ENCODE results near the gene CCDC40. TPM values are rescaled to one million over a fixed set of nuclear protein-coding genes. Genes with fewer than 3 reads are reported as not detected.

CCDC40 gene
- total RNA-seq, 1 experiment from 2014 or later = 12.9 TPM

DNA sequence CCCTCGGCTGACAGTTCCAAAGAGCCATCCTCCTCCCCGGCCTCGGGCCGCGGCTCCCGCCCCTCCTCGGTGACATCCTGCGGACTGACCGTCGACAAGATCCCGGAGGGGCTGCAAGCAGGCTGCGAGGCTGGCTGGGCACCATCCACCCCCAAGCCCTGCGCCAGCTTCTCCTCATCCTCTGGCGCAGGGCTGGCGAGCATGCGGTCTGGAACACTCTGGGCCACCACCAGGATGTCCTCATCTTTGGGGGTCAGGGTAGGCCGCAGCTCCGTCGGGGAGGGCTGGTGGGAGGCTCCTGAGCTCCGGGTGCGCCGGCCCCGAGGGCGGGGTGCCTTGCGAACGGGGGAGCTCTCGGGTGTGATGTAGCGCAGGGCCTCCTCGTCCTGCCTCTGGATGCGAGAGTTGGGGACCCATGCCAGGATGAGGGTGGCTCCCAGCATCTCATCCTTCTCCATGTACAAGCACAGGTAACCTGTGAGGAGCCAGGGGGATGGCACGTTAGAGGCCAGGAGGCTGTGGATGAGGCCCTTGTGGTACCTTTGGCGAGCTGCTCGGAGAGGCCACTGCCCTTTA, 26.1 kb upstream of the CCDC40 start:
- DNase-seq (ENCODE audit: low read depth, low spot score) = no peak
- in situ Hi-C loops (cut with HindIII; ENCODE audit: low pct_unique_long_range_greater_than_20kb, low sequenced_read_pairs) = no loop called here

DNA sequence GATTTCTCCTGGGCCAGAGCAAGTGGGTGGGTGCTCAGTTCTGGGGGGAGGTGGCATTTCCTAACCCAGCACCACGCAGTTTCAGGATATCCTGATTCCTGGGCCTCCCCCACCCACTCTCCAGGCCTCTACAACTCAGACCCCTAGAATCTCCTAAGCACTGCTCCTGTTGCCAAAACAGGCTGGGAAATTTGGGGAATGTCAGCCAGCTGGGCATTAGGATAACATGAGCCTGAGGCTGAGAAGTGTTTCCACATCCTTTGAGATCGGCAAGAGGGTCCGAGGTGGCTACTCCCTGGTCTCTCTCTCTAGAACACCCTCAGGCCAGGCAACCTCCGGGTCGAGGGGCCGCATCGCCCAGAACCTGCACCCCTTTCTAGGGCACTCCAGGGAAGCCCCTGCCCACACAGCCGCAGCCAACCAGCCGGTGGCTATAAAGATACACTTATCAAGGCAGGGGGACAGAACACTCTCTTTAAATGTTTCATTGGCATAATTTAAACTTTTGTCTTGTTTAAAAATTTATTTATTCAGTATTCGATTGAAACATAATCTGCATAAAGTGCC, 24.4 kb upstream of the CCDC40 start:
- in situ Hi-C loops (cut with HindIII; ENCODE audit: low pct_unique_long_range_greater_than_20kb, low sequenced_read_pairs) = no loop called here
- no peak for DNase-seq (ENCODE audit: low read depth, low spot score)

DNA sequence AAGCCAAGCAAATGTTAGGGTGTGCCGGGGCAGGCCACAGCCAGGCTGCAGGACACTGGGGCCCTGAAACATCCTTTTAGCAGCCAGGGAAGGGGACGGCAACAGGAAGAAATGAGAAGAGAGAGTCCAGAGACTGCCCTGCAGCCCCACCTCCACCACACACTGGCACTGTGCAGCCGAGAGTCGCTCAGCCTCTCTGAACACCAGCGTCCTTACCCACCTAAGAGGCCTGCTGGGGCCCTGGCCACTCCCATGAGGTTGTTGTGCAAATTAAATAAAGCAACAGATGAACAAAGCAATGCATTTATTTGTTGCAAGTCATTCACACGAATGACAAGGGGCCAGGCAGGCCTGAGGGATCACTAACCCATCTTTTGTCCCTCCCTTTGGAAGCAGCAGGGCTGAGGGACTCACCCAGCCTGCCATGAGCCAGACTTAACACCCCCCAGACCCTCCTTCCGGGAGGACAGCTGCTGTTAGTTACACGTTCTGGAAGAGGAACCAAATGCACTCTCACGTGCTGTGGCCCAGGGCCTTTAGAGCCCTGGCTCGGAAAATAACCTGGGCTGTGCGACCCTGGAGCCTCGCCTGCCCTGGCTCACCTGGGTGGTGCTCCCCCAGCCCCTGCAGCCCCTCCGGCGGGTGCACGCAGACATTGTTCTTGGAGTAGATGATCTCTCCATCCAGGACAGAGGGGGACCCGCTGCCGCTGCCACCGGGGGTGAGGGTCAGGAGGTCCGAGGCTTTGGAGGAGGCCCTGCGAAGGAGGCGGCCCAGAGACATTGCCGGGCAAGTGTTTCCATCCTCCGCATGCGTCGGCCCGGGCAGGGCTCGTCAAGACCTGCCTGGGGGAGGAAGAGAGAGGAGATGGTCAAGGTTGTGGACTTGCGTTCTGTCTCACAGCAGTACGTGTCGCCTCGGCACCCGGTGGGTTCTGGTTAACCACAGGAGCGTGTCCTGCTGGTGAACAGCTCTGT, 23.4 kb upstream of the CCDC40 start:
- in situ Hi-C loops (cut with HindIII; ENCODE audit: low pct_unique_long_range_greater_than_20kb, low sequenced_read_pairs) = no loop called here
- no peak for DNase-seq (ENCODE audit: low read depth, low spot score)

DNA sequence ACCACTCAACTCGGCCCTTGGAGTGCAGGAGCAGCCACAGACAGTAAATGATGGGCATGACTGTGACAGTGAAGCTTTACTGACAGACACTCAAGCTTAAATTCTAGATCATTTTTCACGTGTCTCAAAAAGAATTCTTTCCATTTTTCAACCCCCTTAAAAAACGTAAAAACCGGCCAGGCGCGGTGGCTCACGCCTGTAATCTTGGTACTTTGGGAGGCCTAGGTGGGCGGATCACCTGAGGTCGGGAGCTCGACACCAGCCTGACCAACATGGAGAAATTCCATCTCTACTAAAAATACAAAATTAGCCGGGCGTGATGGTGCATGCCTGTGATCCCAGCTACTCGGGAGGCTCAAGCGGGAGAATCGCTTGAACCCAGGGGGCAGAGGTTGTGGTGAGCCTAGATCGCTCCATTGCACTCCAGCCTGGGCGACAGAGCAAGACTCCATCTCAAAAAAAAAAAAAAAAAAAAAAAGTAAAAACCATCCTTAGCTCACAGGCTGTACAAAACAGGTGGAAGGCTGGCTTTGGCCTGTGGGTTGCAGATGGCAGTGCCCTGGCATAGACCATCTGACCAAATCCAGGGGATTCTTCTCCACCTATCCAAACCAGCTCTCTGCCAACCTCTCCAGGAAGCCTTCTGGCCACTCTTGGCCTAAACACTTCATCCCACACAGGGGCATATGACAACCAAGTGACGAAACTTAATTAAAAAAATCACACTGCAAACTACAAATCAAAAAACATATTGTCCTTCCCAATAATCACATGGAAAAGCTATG, 19.0 kb upstream of the CCDC40 start:
- in situ Hi-C loops (cut with HindIII; ENCODE audit: low pct_unique_long_range_greater_than_20kb, low sequenced_read_pairs) = no loop called here
- no peak for DNase-seq (ENCODE audit: low read depth, low spot score)

DNA sequence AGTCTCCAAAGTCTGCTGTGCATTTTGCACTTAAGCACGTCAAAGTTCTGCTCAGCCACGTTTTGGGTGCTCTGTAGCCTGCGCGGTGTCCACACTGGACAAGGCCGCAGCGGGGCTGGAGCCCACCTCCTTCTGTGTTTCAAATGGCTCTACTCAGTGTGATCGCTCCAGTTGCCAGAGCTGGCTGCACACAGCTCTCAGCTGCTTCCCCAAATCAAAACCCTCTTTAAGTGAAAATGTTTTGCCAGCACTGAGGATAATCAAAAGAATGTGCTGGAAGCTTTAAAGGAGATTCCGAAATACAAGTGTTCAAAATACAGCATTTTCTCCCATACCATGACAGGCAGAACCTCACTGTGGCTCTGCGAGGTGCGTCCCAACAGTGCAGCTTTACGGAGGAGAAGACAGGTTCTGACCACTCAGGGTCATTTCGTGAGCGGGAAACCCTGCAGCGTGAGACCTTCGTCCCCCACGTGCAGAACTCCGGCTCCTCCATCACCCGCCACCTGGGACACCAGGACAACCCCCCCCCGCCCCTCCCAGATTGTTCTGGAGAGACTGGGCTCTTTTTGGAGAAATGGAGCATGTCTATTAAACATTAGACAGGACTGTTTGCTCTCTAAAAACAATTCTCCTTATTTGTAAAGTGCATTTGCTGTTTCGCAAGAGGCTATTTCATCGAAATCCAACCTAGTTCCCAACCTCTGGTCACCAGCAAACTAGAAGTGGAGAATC, 17.4 kb upstream of the CCDC40 start:
- in situ Hi-C loops (cut with HindIII; ENCODE audit: low pct_unique_long_range_greater_than_20kb, low sequenced_read_pairs) = no loop called here
- no peak for DNase-seq (ENCODE audit: low read depth, low spot score)

DNA sequence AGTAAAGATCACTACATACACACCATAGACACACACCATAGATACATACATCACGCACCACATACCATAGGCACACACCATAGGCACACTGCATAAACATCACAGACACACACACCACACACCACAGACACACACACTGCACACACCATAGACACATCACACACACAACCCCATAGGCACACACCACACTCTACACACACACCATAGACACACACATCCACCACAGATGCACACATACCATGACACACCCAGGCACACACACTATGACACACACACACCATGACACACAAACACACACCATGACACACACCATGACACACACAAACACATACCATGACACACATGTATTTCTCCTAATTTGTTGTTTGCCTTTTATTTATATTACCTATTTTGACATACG, 14.8 kb upstream of the CCDC40 start:
- in situ Hi-C loops (cut with HindIII; ENCODE audit: low pct_unique_long_range_greater_than_20kb, low sequenced_read_pairs) = no loop called here
- no peak for DNase-seq (ENCODE audit: low read depth, low spot score)

DNA sequence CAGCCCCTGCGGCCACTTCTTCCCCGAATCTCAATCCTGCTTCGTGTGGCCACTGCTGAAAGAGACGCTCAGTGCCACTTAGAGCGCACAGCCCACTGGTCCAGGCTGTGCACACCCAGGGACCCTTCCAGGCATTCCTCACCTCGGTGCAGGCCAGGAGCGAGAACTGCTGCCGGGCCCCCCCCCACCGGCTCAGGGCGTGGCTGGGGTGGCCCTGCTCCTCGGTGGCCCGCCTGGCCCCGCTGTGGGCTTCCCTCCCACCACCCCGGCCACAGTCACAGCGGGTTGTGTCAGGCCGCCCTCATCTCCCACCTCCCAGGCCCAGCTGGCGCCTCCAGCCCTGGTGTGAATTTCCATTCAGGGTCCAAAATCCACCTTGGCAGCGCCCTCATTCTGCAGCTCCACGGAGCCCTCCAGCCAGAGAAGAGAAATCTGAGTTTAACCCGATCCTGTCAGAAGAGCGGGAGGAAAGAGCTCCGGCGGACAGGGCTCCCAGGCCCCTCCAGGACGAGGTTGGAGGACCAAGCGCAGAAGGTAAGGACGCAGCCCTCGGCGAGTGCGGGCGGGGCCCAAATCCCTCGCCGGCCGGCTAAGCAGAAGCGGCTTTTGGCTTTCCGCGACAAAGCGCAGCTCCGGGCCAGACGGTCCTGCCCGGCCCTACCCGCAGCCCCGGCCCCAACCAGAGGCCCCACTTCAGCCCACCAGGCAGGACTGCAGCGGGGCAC, 12.8 kb upstream of the CCDC40 start:
- DNase-seq (ENCODE audit: low read depth, low spot score) = no peak
- in situ Hi-C loops (cut with HindIII; ENCODE audit: low pct_unique_long_range_greater_than_20kb, low sequenced_read_pairs) = no loop called here

DNA sequence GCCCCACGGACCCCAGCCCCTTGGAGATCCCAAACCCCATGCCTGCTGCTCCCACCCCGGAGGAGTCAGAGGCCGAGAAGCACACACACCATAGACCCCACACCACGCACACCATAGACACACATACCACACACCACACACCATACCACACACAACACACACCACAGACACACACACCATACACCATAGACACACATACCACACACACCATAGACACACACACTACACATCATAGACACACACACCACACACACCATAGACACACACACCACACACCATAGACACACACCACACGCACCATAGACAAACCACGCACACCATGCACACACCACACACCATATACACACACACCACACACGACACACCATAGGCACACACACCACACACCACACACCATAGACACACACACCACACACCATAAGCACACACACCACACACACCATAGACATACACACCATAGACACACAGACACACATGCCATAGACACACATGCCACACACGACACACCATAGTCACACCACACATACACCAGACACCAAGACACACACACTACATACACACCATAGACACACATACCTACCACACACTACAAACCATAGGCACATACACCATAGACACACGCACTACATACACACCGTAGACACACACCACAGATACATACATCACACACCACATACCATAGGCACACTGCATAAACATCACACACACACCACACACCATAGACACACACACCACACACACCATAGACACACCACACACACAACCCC, 12.1 kb upstream of the CCDC40 start:
- no peak for DNase-seq (ENCODE audit: low read depth, low spot score)
- in situ Hi-C loops (cut with HindIII; ENCODE audit: low pct_unique_long_range_greater_than_20kb, low sequenced_read_pairs) = no loop called here

DNA sequence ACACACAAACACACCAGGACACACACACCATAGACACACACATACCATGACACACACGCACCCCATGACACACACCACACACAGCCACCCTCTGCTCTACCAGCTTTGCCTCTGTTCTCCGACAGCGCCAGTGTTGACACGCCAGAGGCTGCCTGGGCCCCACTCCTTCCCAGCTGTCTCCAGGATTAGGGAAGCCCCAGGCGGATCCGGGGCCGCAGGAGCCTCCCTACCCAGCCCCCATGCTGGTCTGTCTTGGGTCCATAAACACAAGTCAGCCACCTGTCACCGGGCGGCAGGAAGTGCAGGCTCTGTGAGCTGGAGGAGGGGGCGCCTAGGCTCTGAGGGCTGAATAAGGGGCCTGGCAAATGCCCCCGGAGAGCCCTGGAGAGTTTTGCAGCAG, 11.3 kb upstream of the CCDC40 start:
- in situ Hi-C loops (cut with HindIII; ENCODE audit: low pct_unique_long_range_greater_than_20kb, low sequenced_read_pairs) = no loop called here
- no peak for DNase-seq (ENCODE audit: low read depth, low spot score)

DNA sequence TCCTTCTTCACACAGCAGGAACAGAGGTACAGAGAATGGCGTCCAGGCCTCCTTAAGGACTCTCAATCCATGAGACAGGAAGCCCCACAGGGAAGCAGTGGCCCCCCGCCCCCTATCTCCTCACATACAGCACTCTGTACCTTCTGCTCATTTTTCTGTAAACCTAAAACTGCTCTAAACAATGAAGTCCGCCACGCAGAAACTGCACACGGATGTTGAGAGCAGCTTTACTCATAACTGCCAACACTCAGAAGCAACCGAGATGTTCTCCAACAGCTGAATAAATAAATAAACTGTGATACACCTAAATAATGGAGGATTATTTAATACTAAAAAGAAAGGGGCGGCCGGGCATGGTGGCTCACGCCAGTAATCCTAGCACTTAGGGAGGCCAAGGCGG, 10.6 kb upstream of the CCDC40 start:
- no peak for DNase-seq (ENCODE audit: low read depth, low spot score)
- in situ Hi-C loops (cut with HindIII; ENCODE audit: low pct_unique_long_range_greater_than_20kb, low sequenced_read_pairs) = no loop called here

DNA sequence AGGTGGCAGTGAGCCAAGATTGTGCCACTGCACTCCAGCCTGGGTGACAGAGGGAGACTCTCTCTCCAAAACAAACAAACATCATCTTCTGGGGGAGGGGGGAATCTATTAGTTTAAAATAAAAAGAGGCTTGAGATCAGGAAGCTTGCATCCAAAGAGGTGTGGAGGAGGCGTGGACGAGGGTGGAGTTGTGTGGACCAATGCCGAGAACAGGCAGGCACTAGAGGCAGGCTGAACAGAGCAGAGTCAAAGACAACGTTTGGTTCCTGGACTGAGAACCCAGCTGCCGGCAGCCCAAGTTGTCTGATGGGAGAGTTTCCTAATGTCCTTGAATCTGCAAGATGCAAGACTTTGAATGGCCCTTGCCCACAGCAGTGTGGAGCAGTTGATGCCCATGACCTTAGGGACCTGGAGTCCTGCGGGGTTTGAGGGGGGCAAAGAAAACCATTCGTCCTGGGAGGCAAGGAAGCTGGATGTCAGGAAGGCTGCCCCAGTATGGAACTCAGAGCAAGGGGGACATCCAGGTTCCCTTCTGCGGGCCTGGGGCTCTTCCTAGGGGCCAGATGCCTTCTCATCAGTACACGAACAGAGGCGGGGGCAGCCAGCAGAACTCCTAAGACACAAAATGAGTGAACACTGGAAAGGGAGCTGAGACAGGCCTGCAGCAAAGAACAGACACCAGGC, 9.9 kb upstream of the CCDC40 start:
- DNase-seq (ENCODE audit: low read depth, low spot score) = no peak
- in situ Hi-C loops (cut with HindIII; ENCODE audit: low pct_unique_long_range_greater_than_20kb, low sequenced_read_pairs) = no loop called here

DNA sequence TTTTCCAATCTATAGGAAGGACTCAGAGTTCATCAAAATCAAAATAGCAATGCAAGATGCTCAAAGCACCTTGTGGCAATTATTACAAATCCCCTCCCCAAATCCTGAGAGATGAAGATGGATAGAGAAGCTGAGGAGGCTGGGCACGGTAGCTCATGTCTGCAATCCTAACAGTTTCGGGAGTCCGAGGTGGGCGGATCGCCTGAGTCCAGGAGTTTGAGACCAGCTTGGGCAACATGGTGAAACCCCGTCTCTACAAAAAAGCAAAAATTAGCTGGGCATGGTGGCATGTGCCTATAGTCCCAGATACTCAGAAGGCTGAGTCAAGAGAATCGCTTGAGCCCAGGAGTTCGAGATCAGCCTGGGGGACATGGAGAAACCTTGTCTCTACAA, 9.4 kb upstream of the CCDC40 start:
- no peak for DNase-seq (ENCODE audit: low read depth, low spot score)
- in situ Hi-C loops (cut with HindIII; ENCODE audit: low pct_unique_long_range_greater_than_20kb, low sequenced_read_pairs) = no loop called here

DNA sequence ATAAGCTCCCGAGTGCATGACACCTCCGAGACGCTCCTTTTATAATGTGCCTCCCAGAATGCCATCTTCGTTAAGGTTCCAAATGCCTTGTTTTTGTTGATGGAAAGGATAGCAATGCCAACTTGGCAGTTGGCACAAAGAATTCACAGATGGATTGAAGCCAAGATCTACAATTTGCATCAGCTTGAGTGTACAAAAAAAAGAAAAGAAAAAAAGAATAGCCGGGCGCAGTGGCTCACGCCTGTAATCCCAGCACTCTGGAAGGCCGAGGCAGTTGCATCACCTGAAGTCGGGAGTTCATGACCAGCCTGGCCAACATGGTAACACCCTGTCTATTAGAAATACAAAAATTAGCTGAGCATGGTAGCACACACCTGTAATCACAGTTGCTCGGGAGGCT, 8.4 kb upstream of the CCDC40 start:
- no peak for DNase-seq (ENCODE audit: low read depth, low spot score)
- in situ Hi-C loops (cut with HindIII; ENCODE audit: low pct_unique_long_range_greater_than_20kb, low sequenced_read_pairs) = no loop called here

DNA sequence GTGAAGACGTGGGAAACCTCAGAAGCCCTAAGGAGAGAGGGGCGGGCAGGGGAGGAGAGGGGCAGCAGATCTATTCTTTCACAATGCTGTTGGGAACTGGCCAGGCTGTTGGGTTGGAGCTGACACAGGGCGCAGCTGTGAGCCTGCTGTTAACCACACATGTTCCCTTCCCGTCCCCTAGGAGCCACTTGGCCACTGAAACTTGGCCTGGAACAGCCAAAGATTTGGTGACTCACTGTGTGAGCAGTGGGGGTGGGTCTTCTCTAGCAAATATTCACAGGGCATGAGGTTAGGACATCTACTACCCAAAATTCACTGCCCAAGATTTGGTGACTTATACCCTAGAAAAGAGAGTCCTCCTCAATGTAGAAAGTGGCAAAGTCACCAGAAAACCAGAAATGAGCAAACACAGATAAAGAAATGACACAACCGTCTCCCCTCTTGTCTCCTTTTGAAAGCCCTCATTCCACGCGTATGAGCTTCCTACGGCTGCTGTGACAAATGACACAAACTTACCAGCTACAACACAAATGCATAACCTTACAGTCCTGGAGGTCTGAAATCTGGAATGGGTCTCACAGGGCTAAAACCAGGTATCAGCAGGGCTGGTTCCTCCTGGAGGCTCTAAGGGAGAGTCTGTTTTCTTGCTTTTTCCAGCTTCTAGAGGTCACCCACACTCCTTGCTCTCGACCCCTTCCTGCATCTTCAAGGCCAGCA, 7.0 kb upstream of the CCDC40 start:
- no peak for DNase-seq (ENCODE audit: low read depth, low spot score)

DNA sequence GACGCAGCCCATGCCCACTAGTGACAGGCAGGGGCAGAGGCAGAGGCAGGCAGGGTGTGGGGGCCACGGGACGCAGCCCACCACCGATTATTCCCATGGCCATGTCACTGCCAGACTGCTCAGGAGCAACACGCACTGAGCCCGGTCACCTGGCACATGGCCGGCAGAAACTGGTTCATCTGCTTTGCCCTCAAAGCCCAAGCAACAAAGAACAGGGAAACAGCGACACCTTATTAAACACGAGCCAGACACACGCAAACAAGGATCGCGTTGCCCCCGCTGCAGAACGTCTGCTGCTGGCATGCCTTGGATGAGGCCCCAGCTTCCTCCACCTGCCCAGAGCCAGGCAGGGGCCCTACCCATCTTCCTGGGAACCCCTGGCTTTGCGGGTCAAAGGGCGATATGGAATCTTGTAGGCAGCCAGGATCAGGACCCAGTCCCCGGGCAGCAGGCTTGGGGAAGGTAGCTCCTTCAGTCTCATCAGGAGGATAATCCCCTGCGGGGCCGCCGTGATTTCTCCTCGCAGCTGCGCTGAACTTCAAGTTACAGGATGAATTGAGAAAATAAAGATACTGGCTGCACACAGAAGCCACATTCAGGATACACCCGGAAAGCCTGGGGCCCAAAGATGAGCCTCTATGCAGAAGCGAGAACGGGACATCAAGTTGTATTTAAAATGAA, 5.6 kb upstream of the CCDC40 start:
- in situ Hi-C loops (cut with HindIII; ENCODE audit: low pct_unique_long_range_greater_than_20kb, low sequenced_read_pairs) = no loop called here
- DNase-seq (ENCODE audit: low read depth, low spot score) = no peak

More for the DNA sequence above, 7.0 kb upstream of the CCDC40 start:
- in situ Hi-C loops (cut with HindIII; ENCODE audit: low pct_unique_long_range_greater_than_20kb, low sequenced_read_pairs) = no loop called here

All from SK-MEL-5 (cell line).